Measurements from ENCODE around the gene NKRF.

- TF ChIP-seq CTCF (conservative IDR thresholded peaks at IDR 0.05; ENCODE audit: low read depth, low read length), result no peak
- TF ChIP-seq EZH2phosphoT487 (IDR thresholded peaks at IDR 0.05; ENCODE audit: borderline replicate concordance, low read length), result no peak
- TF ChIP-seq EZH2 (IDR thresholded peaks at IDR 0.05; ENCODE audit: low read length, unreplicated experiment), result no peak
These were observed 53.7 kb downstream of the NKRF start for GRCh38 chrX:119552508-119552907.

Measured in PC-3 (cell line).